ENCODE measurements around the gene ATRX.

DNA sequence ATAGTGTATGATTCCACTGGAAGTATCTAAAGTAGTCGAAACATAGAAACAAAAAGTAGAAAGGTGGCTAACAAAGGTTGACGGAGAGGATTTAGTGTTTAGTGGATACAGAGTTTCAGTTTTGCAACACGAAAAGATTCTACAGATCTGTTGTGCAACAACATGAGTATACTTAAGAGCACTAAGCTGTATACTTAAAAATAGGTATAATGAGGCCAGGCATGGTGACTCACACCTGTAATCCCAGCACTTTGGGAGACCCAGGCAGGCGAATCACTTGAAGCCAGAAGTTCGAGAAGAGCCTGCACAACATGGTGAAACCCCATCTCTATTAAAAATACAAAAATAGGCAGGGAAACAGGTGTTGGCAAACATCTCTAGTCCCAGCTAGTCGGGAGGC, 7.9 kb upstream of the ATRX start:
- TF ChIP-seq, protein P1, sequence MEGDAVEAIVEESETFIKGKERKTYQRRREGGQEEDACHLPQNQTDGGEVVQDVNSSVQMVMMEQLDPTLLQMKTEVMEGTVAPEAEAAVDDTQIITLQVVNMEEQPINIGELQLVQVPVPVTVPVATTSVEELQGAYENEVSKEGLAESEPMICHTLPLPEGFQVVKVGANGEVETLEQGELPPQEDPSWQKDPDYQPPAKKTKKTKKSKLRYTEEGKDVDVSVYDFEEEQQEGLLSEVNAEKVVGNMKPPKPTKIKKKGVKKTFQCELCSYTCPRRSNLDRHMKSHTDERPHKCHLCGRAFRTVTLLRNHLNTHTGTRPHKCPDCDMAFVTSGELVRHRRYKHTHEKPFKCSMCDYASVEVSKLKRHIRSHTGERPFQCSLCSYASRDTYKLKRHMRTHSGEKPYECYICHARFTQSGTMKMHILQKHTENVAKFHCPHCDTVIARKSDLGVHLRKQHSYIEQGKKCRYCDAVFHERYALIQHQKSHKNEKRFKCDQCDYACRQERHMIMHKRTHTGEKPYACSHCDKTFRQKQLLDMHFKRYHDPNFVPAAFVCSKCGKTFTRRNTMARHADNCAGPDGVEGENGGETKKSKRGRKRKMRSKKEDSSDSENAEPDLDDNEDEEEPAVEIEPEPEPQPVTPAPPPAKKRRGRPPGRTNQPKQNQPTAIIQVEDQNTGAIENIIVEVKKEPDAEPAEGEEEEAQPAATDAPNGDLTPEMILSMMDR (IDR thresholded peaks at IDR 0.05; ENCODE audit: poor library complexity) = no peak
- no peak for TF ChIP-seq EZH2 (IDR thresholded peaks at IDR 0.05; ENCODE audit: borderline replicate concordance)
- TF ChIP-seq EZH2phosphoT487 (IDR thresholded peaks at IDR 0.05; ENCODE audit: low read depth, severe bottlenecking, unreplicated experiment) = no peak

Measured in hepatocyte (in vitro differentiated cells).